HG03039 (cell line): ENCODE measurements around the gene RHOH.

Experiments
- ATAC-seq: cut with Tn5 transposase; IDR thresholded peaks from one replicate; pipeline ENCODE4 v1.9.1; 2021; ENCODE audit warnings: mild to moderate bottlenecking, moderate library complexity; ENCODE audit not compliant: unreplicated experiment

The RHOH gene

DNA sequence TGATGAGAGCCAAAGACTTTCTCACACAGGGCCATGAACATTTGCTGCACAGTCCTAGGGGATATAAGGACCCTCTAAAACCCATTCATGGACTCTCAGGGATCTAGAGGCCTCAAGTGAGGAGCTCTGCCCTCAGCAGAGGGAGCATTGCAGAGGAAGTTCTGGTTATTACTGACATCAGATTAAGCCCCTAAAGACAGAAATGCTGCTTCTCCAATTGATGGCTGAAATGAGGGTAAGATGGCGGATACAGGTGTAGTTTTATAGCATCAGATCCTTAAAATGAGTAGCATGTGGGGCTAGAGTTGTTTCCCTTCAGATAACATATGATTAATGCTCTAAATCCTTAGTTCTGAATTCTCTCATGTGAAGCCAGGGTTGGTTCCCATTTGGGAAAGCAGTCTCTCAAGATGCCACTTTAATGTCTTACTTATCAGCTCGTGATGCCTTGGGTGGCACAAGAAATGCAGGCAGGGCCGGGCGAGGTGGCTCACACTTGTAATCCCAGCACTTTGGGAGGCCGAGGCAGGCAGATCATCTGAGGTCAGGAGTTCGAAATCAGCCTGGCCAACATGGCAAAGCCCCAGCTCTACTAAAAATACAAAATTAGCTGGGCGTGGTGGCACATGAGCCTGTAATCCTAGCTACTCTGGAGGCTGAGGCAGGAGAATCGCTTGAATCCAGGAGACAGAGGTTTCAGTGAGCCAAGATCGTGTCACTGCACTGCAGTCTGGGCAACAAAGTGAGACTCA is 7.9 kb downstream of the RHOH start:
- no peak for ATAC-seq

GRCh38 chr4:40205259-40206198 is 8.7 kb downstream of the RHOH start:
- peak; percentile 31 for ATAC-seq

DNA sequence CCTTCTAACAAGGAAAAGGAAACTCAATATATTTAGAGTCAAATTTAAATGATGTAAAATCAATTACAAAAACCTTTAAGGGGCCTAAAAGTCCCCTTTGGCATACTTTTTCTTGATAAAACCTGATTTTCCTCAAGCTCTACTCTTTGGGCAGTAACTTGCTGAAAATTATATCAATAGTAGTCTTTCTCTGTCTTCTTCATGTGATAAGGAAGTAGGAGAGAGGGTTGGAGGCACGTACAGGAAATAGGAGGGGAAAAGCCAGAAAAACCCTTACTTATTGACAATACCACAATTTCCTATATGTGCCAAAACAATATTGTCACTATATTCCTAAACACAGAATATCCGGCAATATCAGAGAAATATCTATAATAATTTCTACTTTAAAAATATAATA is 9.6 kb downstream of the RHOH start:
- ATAC-seq, result no peak

DNA sequence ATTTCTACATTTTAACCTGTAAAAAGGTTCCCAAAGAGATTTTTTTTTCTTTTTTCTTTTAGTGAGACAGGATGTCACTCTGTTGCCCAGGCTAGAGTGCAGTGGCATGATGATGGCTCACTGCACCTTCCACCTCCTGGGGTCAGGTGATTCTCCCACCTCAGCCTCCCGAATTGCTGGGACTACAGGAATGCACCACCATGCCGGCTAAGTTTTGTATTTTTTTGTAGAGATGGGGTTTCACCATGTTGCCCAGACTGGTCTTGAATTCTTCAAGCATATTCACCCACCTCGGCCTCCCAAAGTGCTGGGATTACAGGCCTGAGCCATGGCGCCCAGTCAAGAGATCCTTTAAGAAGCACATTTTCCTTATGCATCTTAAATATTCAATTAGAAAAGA is 12.6 kb downstream of the RHOH start:
- no peak for ATAC-seq

DNA sequence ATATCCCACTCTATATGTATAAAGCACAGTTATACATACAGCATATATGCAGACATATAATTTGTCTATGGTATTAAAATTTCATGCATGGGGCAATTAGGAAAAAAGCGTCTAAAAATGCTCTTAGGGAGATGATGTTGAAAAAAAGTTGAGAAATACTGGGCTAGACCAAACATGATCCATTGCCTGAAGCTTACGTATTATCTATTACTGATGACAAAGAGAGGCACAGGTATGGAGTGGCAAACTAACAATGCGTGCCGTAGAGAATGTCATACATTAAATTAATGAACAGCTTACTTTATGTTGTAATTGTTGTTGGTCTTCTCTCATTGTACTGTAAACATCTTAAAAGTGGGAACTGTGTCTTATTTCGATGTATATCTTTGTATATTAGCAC is 13.9 kb downstream of the RHOH start:
- no peak for ATAC-seq

DNA sequence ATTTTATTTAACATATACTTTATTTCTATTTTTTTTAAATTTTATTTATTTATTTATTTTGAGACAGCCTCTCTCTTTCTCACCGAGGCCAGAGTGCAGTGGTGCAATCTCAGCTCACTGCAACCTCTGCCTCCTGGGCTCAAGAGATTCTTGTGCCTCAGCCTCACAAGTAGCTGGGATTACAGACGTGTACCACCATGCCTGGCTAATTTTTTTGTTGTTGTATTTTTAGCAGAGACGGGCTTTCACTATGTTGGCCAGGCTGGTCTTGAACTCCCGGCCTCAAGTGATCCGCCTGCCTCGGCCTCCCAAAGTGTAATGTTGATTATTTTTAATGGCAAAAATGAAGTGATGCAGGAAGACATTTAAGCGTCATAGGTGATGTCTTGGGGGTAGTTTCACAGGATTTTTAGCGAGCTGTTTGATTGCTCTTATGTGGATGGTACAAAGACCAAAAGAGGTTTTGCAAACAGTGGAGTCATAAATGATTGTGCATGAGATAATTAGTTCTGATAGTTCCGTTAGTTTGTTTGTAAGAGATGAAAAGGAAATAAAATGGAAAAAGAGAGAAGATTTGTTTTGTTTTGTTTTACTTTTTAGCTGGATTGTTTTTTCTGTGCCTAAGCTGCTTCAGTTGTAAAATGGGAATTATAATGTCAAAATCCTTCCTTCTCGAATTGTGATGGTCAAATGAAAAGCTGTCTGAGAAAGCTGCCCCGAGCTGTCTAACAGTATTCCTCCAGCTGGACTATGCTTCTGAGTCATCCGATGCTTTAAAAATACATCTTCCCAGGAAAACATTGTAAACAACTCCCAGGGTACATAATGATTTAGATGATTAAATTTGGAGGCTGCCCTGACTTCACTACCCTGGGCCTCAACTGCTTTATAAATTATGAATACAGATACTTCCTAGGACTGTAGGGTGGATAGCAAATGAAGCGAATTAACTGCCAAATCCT is 14.7 kb downstream of the RHOH start:
- ATAC-seq, result no peak

DNA sequence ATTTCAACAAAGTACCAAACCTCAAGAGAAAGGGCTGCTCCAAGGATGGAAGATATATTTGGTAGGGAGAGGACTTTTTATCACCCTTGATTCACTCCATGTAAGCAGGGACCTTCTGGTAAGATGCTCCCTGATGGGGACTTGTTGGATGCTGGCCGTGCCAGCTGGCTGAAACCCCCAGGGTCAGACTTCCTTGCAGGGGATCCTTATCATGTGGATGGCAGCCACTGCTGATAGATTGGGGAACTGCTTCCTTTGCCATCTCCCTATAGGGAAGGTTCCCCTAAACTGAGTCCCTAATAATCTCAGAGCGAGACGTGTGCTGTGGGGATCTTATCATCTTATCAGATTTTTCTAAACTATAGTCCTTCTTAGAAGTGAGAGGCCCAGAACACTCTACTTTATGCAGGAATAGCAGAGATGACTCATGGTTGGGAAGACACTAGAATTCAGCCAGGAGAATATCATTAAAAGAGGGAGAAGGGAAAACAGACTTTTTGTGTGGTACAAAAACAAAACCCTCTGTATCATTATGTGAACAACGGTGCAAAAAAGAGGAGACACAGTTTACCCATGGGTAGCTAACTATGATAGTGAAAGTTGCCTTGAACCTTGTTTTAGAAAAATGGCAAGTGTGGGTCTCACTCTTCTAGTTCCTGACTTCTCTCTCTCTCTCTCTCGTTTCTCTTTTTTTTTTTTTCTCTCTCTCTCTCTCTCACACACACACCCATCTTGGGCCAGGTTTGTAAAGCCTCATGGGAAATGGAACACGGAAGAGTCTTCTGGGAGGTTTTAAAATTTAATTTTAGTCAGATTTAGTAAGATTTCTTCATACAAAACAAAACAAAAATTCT is 16.1 kb downstream of the RHOH start:
- ATAC-seq, result no peak

DNA sequence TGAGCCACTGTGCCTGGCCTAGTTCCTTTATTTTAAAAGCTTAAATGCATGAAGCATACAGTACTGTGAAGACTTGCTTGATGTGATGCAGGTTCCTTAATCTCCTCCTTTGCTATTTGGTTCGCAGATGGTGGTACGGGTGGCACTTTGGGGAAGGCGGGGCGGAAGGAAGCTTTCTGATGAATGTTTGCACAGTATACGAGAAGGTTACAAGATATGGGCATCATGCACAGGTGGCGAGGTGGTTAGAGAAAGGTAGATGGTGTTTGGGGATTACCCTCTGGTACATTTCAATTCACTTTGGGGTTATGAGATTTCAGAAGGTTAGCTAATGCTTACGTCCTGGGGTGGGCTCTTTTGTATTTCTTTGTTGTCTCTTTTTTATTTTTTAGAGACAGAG is 17.2 kb downstream of the RHOH start:
- no peak for ATAC-seq

DNA sequence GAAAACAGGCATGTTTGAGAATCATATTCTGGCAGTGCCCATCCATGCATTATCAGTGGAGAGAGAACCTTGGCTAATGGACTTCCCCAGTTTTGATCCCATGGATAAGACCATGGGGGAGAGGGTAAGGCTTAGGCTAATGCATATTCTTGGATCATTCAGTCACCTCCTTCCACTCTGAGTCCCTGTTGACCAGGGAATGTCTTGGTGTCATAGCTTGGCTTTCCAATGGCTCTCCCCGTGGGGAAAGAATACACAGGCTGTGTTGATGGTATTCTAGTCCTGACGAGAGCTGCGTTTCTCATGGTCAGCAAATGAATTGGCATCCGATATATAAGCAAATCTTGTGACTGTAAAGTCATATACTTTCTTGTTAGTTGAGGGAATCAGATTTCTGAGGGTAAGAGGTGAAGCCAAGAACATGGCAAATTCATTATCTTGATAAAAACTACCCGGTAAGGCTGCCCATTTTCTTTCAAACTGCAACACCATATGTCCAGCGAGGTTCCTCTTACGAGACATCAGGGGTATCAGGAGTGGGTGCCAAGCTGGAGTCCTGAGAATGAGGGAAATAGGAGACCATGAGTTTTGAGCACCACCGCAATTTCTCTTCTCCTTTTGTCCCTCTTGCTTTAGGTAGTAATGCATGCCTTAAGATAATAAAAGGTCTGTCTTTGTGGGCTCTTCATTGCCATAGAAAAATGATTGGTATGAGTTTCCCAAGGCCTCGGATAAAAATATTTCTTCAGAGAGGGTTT is 18.0 kb downstream of the RHOH start:
- ATAC-seq, result no peak

- no peak for ATAC-seq
These were observed 20.0 kb downstream of the RHOH start for GRCh38 chr4:40216622-40217366.

- no peak for ATAC-seq
These were observed 24.9 kb downstream of the RHOH start for GRCh38 chr4:40221744-40222143.

DNA sequence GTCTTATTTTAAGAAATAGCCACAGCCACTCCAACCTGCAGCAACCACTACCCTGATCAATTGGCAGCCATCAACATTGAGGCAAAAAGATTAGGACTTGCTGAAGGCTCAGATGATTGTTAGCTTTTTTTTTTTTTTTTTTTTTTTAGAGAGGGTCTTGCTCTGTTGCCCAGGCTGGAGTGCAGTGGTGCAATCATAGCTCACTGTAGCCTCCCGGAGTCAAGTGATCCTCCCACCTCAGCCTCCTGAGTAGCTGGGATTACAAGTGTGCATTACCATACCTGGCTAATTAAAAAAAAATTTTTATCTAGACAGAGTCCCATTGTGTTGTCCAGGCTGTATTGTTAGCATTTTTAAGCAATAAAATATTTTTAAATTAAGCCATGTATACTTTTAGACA is 26.5 kb downstream of the RHOH start:
- no peak for ATAC-seq

GRCh38 chr4:40224432-40224831 is 27.6 kb downstream of the RHOH start:
- ATAC-seq, result no peak

GRCh38 chr4:40225497-40225896 is 28.7 kb downstream of the RHOH start:
- no peak for ATAC-seq

DNA sequence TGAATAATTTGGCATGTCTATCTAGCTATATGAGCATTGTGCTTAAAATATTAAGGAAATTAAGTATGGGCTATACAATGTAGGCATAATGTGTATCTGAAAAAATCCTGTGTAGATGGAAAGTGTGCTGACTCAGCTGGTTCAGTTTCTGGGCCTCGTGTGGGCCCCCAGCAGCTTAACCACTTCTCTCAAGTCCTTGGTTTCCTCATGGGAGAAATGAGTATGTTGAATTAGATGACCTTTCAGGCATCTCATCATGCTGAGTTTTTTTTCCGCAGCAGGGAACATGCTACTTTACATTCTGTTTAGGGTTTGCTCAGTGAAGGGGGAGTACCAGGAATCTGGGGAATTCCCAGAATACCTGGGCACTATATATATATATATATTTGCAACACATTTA is 30.5 kb downstream of the RHOH start:
- peak; percentile 58 for ATAC-seq

DNA sequence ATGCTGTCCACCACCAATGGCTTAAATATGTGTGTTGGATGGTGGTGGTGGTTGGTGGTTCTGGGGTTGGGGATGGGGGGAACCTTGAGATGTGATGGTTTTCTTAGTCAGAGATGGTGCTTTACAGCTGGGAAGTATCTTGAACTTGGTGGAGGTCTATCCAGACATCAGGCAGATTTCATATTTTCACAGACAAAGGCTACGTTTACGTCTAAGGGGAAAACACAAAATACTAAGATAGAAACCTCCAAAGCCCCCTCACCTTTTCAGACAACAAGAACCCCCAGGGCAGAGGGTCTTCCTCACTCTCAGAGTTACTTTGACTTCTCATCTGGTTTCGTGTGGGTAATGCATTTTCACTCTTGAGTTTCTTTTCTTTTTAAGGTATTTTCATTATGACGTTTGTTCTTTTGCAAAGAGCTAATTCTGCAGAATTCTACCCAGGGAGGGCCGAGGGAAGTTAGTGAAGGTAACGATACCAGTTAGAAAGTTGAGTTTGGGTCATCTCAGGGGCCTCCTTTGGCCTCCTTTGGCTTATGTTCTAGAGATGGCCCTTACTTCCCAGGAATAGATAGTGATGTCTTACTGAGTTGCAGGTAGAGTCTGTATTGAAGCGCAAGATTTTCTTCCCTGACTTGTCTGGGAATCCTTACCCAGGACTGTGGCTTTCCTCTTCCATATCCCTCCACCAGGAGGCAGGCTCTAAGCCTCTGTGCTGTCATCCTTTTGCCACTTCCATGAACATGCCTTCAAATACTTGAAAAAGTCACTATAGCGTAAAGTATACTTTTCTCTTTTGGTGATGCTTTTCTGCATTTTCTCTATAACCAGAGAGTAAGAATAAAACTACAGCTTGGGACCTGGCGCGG is 31.9 kb downstream of the RHOH start:
- peak; percentile 40 for ATAC-seq

GRCh38 chr4:40231316-40231863 is 34.6 kb downstream of the RHOH start:
- no peak for ATAC-seq
